GM18508 (cell line): ENCODE data around the gene MCF2L.
"Not testable (repeated sequence)": the region's sequence is repeated elsewhere in the genome, so short reads cannot be mapped to it uniquely, and the experiment has no call there.

Source experiments
- ATAC-seq: cut with Tn5 transposase; IDR thresholded peaks from one replicate; pipeline ENCODE4 v1.9.1; 2021; ENCODE audit warnings: moderate number of reproducible peaks; ENCODE audit not compliant: insufficient read depth, unreplicated experiment

Gene MCF2L

DNA sequence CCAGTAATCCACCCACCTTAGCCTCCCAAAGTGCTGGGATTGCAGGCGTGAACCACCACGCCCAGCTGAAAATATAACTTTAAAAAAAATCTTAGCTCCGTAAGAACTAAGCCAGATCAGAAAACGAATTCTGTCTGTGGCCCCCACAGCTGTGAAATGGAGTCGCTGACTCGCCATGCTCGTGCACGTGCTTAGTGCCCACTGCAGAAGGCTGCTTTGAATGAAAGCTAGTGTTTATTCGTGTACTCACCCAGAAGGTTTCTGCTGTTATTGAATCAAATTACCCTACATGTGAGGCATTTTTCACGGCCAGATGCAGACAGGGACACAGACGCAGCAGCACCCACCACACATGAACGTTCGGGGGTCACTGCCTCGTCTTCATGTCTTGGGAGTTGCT is 74.9 kb downstream of the MCF2L start:
- no peak for ATAC-seq

DNA sequence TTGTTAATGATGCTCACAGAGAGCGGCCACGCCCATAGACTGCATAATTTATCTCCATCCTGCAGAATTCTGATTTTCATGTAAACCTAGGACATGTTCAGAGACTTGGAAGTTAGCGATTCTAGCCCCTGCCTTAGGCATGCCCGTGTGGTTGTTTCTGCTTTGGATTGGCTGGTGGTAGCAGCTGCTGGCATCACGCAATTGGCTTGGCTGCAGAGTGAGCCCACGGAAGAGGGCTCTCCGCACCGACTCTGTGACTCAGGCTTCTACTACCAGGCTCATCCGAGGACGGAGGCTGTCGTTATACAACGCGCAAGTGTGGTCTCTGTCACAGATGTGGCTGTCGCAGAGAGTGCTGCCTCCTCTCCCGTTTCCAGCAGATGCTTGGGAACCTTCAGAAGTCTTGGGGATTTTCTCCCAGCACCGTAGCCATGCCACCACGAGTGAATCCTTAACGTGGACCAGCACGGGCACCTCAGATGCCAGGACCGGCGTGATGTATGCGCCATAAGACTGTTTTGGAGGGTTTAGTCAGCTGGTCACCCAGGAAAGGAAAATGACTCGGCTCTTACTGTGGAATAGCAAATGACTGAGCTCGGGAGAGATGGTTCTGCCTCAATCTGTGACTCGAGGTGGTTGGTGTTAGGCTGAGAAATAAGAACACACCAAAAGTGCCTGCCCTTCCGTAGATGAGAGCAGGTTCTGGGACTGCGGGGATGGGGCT is 75.5 kb downstream of the MCF2L start:
- ATAC-seq = no peak

DNA sequence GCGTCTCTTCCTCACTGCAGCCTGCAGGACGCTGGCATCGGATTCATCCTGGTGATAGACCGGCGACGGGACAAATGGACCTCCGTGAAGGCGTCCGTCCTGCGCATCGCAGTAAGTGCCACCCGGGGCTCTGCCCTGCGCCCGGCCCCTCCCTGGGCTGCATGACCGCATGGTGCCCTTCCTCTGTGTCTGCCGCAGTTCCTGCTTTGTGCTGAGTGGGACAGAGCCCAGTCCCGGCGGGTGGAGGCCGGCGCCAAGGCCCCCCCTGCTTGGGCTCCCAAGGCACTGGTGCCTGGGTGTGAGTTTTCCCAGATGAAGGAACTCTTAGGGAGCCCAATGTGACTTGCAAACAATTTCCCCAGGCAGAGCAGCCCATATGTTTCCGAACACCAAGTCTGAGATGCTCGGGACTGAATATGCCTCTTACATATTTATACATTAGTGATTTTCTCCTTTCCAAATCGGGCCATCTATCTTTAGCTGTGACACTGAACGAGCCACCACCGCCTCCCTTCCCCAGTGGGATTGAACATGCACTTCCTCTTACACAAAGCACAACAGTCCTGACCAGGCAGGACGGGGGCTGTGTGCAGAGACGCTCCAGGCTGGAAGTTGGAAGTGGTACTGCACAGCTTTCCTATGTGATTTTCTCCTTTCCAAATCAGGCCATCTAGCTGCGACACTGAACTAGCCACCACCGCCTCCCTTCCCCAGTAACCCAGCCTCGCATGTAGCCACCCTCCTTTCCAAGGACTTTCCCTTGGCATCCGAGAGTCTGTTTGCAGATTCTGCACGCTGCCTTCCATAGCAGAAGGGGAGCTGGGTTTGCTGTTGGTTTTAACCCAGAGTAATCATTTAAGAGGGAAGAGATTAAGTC is 76.5 kb downstream of the MCF2L start:
- ATAC-seq = no peak

DNA sequence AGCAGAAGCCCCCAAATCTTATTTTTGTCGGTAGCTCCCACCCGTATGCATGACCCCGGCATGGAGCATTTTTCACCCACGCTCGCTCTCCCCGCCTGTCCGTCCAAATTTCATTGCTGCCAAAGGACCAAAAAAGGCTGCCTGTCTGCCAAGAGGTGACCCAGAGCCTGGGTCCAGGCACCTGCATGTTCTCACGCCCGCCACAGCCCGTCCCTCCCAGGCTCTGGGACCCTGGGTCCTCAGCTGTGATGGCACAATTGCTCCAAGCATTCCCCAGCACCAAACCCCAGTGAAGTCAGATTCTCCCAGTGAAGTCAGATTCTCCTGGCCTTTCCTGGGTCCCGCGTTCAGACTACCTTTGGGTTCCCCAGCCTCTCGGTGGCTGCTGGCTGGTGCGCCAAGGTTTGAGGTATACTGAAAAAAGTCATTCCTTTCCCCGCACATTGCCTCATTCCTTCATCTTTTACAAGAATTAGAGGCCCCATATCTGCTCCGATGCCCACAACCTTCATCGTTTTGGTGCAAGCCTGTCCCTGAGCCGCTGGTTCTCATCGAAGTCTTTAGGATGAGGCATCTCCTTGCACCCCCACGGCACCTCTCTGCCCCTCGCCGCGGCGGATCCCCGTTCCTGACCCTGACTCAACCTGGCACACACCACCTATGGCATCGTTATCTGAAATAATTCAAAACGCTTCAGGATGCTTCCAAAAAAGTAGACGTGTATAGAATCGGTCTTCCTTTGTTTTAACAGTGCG is 77.3 kb downstream of the MCF2L start:
- no peak for ATAC-seq

DNA sequence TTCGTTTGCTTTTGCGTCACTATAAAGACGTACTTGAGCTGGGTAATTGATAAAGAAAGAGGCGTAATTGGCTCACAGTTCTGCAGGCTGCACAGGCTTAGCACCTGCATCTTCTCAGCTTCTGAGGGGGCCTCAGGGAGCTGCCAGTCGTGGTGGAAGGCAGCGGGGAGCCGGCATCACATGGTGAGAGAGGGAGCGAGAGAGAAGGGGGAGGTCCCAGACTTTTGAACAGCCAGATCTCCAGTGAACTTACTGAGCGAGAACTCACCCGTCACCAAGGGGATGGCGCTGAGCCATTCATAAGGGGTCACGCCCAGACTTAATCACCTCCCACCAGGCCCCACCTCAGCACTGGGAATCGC is 77.8 kb downstream of the MCF2L start:
- no peak for ATAC-seq

DNA sequence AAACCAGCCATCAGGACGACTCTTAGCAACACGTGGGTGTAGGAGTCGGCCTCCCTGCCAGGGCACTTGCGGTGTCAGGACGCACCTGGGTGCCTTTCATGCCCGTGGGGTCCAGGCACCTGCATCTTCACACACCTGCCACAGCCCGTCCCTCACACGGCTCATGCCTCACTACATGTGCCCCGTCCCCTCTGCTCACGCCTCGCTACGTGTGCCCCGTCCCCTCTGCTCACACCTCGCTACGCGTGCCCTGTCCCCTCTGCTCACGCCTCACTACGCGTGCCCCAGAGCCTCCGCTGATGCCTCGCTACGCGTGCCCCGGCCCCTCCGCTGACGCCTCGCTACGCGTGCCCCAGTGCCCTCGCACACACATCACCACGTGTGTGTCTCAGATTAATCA is 78.6 kb downstream of the MCF2L start:
- no peak for ATAC-seq

DNA sequence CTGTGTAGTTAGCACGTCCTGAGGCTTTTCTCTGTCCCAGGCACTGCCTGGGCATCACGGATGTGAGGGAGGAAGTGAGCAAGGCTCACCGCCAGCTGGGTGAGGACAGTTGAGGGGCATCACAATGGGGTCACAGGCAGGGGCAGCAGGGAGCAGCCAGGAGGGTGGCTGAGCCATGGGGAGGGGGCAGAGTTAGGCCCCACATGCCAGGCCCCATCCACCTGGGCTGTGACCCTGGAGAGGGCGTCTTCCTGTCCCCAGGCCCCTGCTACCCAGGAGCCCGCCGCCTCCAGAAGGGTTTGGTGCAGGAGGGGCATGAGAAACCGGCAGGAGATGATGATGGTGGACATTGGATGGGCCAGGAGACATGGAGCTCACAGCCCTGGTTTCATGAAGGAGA is 79.8 kb downstream of the MCF2L start:
- ATAC-seq = no peak

DNA sequence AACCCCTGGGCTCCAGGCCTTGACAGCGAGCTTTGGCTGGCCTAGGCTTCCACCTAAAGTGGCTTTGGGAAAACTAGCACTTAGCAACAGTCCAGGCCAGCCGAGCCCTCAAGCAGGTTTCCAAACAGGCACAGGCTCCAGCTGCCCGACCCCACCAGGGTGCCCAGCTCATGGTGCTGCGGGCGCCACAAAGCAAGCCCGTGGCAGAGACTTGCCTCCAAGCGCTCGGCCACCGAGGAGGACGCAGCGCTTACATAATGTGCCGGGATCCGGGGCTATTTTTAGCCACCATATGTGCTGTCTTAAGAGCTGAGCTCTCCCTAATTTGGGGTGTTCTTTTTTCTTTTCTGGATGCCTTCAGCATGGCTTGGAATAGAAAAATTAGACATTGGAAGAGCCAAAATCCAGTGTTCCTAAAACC is 80.5 kb downstream of the MCF2L start:
- no peak for ATAC-seq

DNA sequence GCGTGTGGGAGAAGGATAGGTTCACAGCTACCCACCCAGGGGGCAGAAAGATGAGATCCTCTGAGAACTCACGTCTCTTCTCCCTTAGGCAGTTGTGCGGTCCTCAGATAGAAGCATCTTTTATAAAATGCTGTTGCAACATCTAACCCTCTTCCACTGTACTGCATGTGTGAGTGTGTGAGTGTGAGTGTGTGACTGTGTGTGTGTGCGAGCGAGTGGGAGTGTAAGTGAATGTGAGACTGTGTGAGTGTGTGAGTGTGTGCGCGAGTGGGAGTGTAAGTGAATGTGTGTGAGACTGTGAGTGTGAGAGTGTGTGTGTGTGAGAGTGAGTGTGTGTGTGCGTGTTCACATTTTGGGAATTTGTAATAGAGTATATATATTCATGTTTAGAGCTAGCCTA is 81.0 kb downstream of the MCF2L start:
- no peak for ATAC-seq

DNA sequence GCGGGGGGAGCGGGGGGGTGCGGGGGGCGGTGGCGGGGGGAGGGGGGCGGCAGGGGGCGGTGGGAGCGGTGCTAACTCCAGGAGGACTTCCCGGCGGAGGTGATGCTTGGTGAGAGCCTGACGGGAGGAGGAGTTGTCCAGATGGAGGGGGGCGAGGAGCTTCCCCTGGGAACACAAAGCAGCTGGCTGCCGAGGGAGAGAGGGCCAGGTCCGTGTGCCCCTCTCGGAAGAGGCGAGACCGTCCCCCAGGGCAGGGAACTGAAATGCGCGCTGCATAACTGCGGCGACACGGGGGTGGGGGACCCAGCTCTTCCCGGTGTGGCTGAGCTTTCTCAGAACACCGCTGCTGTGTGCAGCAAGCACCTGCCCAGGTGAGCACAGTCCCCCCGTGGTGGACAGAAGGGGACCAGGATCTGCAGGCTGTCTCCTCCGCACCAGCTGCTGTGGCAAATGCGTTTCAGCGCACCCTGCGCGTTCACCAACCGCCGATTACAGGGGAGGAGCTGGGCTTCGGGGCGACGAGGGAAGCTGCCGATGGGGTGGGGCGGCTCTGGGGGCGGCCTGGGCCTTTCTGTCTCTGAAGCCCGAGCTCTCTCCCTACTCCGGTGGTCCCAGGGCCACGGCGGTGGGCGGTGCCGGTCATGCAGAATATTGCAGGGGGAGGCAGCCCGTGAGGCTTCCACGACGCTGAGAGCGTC is 81.9 kb downstream of the MCF2L start:
- ATAC-seq = no peak

DNA sequence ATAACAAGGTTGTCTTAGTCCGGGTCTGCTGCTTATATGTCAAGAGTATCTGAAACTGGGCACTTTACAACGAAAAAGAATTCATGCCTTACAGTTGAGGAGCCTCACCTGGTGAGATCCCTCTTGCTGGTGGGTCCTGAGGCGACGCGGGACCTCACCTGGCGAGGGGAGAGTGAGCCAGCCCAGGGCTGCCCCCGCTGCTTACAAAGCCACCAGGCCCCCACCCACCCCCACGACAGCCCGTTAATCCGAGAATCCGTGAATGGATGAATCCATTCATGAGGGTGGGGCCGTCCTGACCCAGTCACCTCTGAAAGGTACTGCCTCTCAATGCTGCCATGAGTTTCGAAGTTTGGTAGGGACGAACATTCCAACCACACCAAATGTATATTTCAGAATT is 82.6 kb downstream of the MCF2L start:
- ATAC-seq = no peak

DNA sequence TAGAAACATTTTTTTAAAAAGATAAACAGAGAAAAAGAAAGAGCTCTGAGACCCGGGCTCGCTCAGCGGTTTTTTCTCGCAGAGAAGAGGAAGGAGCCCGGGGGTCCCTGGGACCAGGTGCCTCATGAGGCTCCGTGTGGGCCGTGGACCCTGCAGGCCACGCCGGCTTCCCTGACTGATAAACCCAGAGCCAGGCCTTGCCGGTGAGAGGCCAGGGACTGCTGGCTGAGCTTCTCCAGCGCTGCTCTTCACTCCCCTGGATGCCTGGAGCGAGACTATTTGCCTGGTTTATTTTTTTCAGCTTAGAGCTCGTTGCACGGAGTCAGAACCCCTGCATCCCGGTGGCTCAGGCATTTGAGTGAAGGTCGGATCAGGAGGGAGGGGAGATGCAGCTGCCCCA is 83.2 kb downstream of the MCF2L start:
- ATAC-seq = no peak

DNA sequence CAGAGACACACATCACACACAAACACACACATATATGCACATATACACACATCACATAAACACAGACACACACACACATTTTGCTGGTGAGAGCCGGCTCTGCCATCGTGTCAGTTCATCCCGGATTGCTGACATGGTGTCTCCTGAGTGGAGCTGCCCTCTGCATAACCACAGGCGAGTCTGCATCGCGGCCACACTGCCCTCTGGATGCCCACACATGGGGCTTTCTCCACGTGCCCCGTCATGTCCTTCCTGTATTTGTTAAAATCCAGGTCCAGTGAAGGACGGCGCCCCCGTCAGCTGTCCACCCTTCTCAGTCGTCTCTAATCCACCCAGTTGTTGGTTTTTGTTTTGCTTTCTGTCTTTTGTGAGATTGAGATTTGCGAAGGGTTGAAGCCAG is 84.0 kb downstream of the MCF2L start:
- ATAC-seq = no peak

DNA sequence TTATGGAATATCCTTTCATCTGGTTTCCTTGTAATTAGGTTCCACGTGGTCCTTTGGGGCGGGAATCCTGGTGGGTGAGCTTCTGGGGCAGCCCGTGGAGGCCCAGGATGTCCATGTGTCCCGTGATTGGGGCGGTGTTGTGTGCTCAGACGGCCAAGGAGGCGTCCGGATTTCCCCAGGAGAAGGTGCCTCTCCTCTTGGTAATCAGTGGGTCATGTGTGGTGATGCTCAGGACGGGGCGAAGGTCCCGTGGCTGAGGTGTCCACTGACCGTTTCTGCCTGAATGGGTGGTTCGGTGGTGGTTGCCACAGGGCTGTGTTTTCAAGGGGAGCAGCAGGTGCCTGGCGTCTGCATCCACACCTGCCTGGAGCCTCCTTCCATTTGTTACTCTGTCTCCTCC is 84.4 kb downstream of the MCF2L start:
- ATAC-seq = no peak

DNA sequence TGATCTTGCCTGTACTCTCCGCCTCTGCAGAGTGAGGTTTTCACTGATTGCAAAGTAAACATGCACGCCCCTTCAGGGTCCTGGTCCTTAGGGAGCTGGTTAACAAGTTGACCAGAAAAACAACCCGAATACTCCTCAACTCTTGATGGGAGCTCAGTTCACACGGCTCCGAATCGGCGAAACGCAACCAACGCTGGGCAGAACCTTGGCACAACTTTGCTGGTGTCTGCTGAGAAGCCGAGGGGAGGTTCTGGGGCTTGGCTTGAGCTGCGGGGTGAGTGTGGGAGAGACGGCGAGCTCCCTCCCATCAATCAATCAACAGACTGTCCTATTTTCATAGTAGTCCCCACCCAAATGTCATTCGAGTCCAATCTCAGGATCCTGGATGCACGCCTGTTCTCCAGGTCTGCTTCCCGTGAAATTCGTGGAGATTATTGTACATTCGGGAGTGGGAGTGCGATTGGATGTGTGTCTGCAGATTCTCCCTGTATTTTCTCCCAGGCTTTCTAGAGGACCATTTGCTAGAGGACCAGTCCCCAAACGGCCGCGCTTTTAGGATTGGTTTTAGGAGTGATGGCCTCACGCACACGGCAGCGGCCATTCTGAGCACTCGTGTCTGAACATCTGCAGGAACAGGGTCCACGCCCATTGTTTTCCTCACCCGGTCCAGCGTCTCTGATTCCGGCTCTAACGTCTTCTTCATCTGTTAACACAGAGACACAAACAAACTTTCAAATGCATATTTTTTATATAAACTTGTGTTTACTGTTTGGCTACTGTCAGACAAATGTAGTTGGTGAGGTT is 85.0 kb downstream of the MCF2L start:
- ATAC-seq = no peak

DNA sequence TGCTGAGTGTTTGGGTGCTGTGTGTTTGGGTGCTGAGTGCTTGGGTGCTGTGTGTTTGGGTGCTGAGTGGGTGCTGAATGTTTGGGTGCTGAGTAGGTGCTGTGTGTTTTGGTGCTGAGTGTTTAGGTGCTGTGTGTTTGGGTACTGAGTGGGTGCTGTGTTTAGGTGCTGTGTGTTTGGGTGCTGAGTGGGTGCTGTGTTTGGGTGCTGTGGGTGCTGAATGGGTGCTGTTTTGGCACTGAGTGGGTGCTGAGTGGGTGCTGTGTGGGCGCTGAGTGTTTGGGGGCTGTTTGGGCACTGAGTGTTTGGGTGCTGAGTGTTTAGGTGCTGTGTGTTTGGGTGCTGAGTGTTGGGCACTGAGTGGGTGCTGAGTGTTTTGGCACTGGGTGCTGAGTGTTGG is 88.1 kb downstream of the MCF2L start:
- ATAC-seq = no peak

DNA sequence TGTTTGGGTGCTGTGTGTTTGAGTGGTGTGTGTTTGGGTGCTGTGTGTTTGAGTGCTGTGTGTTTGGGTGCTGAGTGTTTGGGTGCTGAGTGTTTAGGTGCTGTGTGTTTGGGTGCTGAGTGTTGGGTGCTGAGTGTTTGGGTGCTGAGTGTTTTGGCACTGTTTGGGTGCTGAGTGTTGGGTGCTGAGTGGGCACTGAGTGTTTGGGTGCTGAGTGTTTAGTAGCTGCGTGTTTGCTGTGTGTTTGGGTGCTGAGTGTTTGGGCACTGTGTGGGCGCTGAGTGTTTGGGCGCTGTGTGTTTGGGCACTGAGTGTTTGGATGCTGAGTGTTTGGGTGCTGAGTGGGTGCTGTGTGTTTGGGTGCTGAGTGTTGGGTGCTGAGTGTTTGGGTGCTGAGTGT is 88.5 kb downstream of the MCF2L start:
- ATAC-seq = not testable (repeated sequence)

DNA sequence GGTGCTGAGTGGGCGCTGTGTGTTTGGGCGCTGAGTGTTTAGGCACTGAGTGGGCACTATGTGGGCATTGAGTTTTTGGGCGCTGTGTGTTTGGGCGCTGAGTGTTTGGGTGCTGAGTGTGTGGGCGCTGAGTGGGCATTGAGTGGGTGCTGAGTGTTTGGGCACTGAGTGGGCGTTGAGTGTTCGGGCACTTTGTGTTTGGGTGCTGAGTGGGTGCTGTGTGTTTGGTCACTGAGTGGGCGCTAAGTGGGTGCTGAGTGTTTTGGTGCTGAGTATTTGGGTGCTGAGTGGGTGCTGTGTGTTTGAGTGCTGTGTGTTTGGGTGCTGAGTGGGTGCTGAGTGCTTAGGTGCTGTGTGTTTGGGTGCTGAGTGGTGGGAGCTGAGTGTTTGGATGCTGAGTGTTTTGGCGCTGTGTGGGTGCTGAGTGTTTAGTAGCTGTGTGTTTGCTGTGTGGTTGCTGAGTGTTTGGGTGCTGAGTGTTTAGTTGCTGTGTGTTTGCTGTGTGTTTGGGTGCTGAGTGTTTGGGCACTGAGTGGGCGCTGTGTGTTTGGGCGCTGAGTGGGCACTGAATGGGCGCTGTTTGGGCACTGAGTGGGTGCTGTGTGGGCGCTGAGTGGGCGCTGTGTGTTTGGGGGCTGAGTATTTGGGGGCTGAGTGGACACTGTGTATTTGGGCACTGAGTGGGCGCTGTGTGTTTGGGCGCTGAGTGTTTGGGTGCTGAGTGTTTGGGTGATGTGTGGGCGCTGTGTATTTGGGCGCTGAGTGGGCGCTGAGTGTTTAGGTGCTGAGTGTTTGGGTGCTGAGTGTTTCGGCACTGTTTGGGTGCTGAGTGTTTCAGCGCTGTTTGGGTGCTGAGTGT is 89.3 kb downstream of the MCF2L start:
- no peak for ATAC-seq
